ENCODE measurements around the gene PLCE1. TPM values are rescaled to one million over a fixed set of nuclear protein-coding genes. Genes with fewer than 3 reads are reported as not detected.

The PLCE1 gene
- total RNA-seq, 1 experiment from 2014 or later = 0.13 TPM

GRCh38 chr10:94008526-94008925, 14.8 kb downstream of the PLCE1 start:
- Histone ChIP-seq H4K8ac (replicated peaks; ENCODE audit: insufficient read length, low read depth, low read length) (no peak overlapping the region), H3K79me1 (ENCODE audit: insufficient read depth, low read depth, low read length, poor library complexity, severe bottlenecking) (no peaks in the 10 kb centered on the region)

More at GRCh38 chr10:94008526-94008925, 14.8 kb downstream of the PLCE1 start:
- peaks cover 4 to 6% of the 10 kb centered on the region in 2 experiments for H3K4me1 Mint-ChIP-seq
- no peak overlapping the region for H2AFZ ChIP-seq (ENCODE audit: low read length)
- H3K56ac ChIP-seq (ENCODE audit: insufficient read length, low read depth, low read length) = no peak overlapping the region
- H4K20me1 ChIP-seq (ENCODE audit: control insufficient read depth, insufficient read depth, insufficient read length) = no peaks in the 10 kb centered on the region
- H3T11ph ChIP-seq (ENCODE audit: low read length) = no peak overlapping the region
- no peaks in the 10 kb centered on the region for H3K9me3 ChIP-seq (ENCODE audit: control insufficient read depth, low read depth, low read length)
- no peak for TF ChIP-seq CTCF (conservative IDR thresholded peaks at IDR 0.05)
- H2BK12ac ChIP-seq (ENCODE audit: insufficient read length, low read depth, low read length) = no peak overlapping the region
- H2BK15ac ChIP-seq (ENCODE audit: low read depth, low read length) = no peak overlapping the region
- no peak overlapping the region for H2AK5ac ChIP-seq (ENCODE audit: insufficient read length, low read length)
- no peaks in the 10 kb centered on the region; a peak in 2 of 7 replicates for H3K36me3 Mint-ChIP-seq (ENCODE audit: insufficient read depth in 1 of 3, low read depth in 3 of 3)
- no peaks in the 10 kb centered on the region for H3K4me1 ChIP-seq (ENCODE audit: insufficient read depth, low read length)
- H3K4me2 ChIP-seq (ENCODE audit: insufficient read depth, insufficient read length, low read length) = no peak overlapping the region
- no peak overlapping the region for H2BK20ac ChIP-seq (ENCODE audit: low read depth, low read length, poor library complexity, severe bottlenecking)
- no peaks in the 10 kb centered on the region for H3K23me2 ChIP-seq (ENCODE audit: insufficient read length, low read depth, low read length, poor library complexity, severe bottlenecking)
- H2BK5ac ChIP-seq (ENCODE audit: insufficient read length, low read length) = no peak overlapping the region
- H3K4me3 Mint-ChIP-seq = no peak overlapping the region
- whole genome bisulfite sequencing (ENCODE audit: extremely low coverage, insufficient read length, low lambda C conversion rate) = no CpG with 5 or more reads among the region's 2 CpGs
- no peak overlapping the region for H2BK120ac ChIP-seq (ENCODE audit: low read depth, low read length, poor library complexity, severe bottlenecking)
- H3K27ac Mint-ChIP-seq = no peak overlapping the region
- no peak overlapping the region for H3K27ac ChIP-seq (ENCODE audit: insufficient read length, low read depth, low read length)
- no peaks in the 10 kb centered on the region; a peak in 1 of 5 replicates for H3K9me3 Mint-ChIP-seq
- H3K27me3 ChIP-seq (ENCODE audit: insufficient read depth, low read length) = no peaks in the 10 kb centered on the region
- no peak overlapping the region for H3K14ac ChIP-seq (ENCODE audit: insufficient read depth, low read length)
- no peak overlapping the region for H4K91ac ChIP-seq (ENCODE audit: insufficient read length, low read depth, low read length)
- H3K4ac ChIP-seq (ENCODE audit: low read depth, low read length) = no peak overlapping the region
- H3K9ac ChIP-seq (ENCODE audit: extremely low read depth, insufficient read length, low read length) = no peak overlapping the region
- H3K79me2 ChIP-seq (ENCODE audit: insufficient read depth, low read length) = no peaks in the 10 kb centered on the region
- no peak overlapping the region for H4K5ac ChIP-seq (ENCODE audit: insufficient read length, low read depth, low read length)
- no peak overlapping the region for H3K18ac ChIP-seq (ENCODE audit: insufficient read length, low read depth, low read length)
- no peak for DNase-seq
- peaks cover 26% of the 10 kb centered on the region for H3K27me3 Mint-ChIP-seq (ENCODE audit: low read depth)
- H3K23ac ChIP-seq (ENCODE audit: insufficient read length, low read depth, low read length) = no peak overlapping the region

Measured in H9 (cell line).